Osteocyte (in vitro differentiated cells): ENCODE measurements around the gene EDEM2. TPM values are rescaled to one million over a fixed set of nuclear protein-coding genes. Genes with fewer than 3 reads are reported as not detected.

ENCODE experiments used
- DNase-seq: peaks from one replicate; pipeline ENCODE4 v3.0.0; 2021; ENCODE audit warnings: mixed read lengths; ENCODE audit not compliant: unreplicated experiment; ENCODE audit errors: extremely low spot score
- H3K27ac Mint-ChIP-seq: one replicate; pipeline ENCODE4 v1.8.0; 2021; ENCODE audit warnings: mild to moderate bottlenecking, mixed read lengths; ENCODE audit not compliant: unreplicated experiment
- H3K27me3 Mint-ChIP-seq: one replicate; pipeline ENCODE4 v1.8.0; 2021; ENCODE audit warnings: mixed read lengths; ENCODE audit not compliant: unreplicated experiment
- H3K36me3 Mint-ChIP-seq: one replicate; pipeline ENCODE4 v1.8.0; 2021; ENCODE audit warnings: mixed read lengths; ENCODE audit not compliant: unreplicated experiment
- H3K4me1 Mint-ChIP-seq: one replicate; pipeline ENCODE4 v1.8.0; 2021; ENCODE audit warnings: mixed read lengths; ENCODE audit not compliant: unreplicated experiment
- H3K4me3 Mint-ChIP-seq: one replicate; pipeline ENCODE4 v1.8.0; 2021; ENCODE audit warnings: mild to moderate bottlenecking, moderate library complexity, mixed read lengths; ENCODE audit not compliant: unreplicated experiment
- H3K9me3 Mint-ChIP-seq: one replicate; pipeline ENCODE4 v1.8.0; 2021; ENCODE audit warnings: mixed read lengths; ENCODE audit not compliant: unreplicated experiment
- CTCF ChIP-seq: fragments of 200-600 bp; sonication (generic); IDR thresholded peaks from 2 replicates; pipeline ENCODE4 v1.5.0; 2021; ENCODE audit warnings: antibody characterized with exemption, mild to moderate bottlenecking, moderate library complexity
- total RNA-seq: library from RNA; stranded (reverse); gene quantifications from 2 replicates; pipeline ENCODE4 v1.2.1, GENCODE V29; 2021

Gene EDEM2
- total RNA-seq, 1 donor from 2014 or later = 17.5 TPM

- no peak for TF ChIP-seq CTCF
- H3K36me3 Mint-ChIP-seq = peaks cover 36% of the 10 kb centered on the region
- no peaks in the 10 kb centered on the region for H3K27me3 Mint-ChIP-seq
- no peak for DNase-seq
- no peak overlapping the region for H3K27ac Mint-ChIP-seq
- no peak overlapping the region for H3K4me3 Mint-ChIP-seq
- H3K9me3 Mint-ChIP-seq = no peaks in the 10 kb centered on the region
- peaks cover 2% of the 10 kb centered on the region for H3K4me1 Mint-ChIP-seq
Observed at GRCh38 chr20:35133031-35133430, 14.1 kb downstream of the EDEM2 start.

- H3K27me3 Mint-ChIP-seq = no peaks in the 10 kb centered on the region
- TF ChIP-seq CTCF = no peak
- no peak overlapping the region for H3K4me3 Mint-ChIP-seq
- H3K4me1 Mint-ChIP-seq = peaks cover 2% of the 10 kb centered on the region
- no peaks in the 10 kb centered on the region for H3K9me3 Mint-ChIP-seq
- DNase-seq = no peak
- H3K27ac Mint-ChIP-seq = no peak overlapping the region
- H3K36me3 Mint-ChIP-seq = peaks cover 36% of the 10 kb centered on the region
Observed at GRCh38 chr20:35131934-35132333, 15.2 kb downstream of the EDEM2 start.

GRCh38 chr20:35129647-35130069 lies 17.5 kb downstream of the EDEM2 start:
- Mint-ChIP-seq H3K4me3 (no peak overlapping the region), H3K36me3 (peaks cover 38% of the 10 kb centered on the region), H3K9me3 (no peaks in the 10 kb centered on the region), H3K4me1 (peaks cover 2% of the 10 kb centered on the region), H3K27ac (no peak overlapping the region), H3K27me3 (no peaks in the 10 kb centered on the region)
- TF ChIP-seq CTCF = no peak
- no peak for DNase-seq

- TF ChIP-seq CTCF = no peak
- DNase-seq = no peak
- Mint-ChIP-seq H3K4me1 (peaks cover 2% of the 10 kb centered on the region), H3K9me3 (no peaks in the 10 kb centered on the region), H3K36me3 (peaks cover 40% of the 10 kb centered on the region), H3K4me3 (no peak overlapping the region), H3K27ac (no peak overlapping the region), H3K27me3 (no peaks in the 10 kb centered on the region)
Observed at GRCh38 chr20:35125753-35126152, 21.4 kb downstream of the EDEM2 start.

GRCh38 chr20:35122756-35123405 lies 24.3 kb downstream of the EDEM2 start:
- no peak overlapping the region for H3K4me3 Mint-ChIP-seq
- H3K36me3 Mint-ChIP-seq = peaks cover 51% of the 10 kb centered on the region
- TF ChIP-seq CTCF = no peak
- H3K27me3 Mint-ChIP-seq = no peaks in the 10 kb centered on the region
- no peak for DNase-seq
- H3K4me1 Mint-ChIP-seq = peaks cover under 1% of the 10 kb centered on the region
- H3K9me3 Mint-ChIP-seq = no peaks in the 10 kb centered on the region
- H3K27ac Mint-ChIP-seq = no peak overlapping the region
